GM11168 (cell line): ENCODE data around the gene NBR1.
"Not testable (repeated sequence)": the region's sequence is repeated elsewhere in the genome, so short reads cannot be mapped to it uniquely, and the experiment has no call there.

Source experiments
- in situ Hi-C: fragments of 300-500 bp; cut with MboI; formaldehyde crosslinking; loops from one replicate; pipeline ENCODE4 v1.12.0; 2022; ENCODE audit warnings: low sequenced_read_pairs; ENCODE audit not compliant: unreplicated experiment

NBR1 gene

DNA sequence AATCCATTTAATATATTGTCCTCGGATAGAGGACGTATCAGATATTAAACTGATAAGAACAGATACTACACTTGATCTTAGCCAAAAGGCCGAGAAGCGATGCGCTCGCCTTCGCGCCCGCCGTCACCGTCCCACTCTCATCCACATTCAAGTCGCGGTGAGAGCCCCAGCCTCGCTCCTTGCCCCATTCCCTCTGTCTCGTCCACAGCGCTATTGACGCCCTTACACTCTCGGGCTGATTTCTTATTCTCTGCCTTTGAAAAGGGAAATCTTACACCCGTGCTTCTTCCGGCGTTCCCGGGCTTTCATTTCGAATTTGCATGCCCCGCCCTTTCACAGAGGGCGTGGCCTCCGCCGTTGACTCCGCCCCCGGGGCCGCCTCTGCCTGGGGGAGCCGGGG, 62.9 kb downstream of the NBR1 start, which contains the start of gene RNU2-1:
RNU2-1 (minus strand) TSS at position 101 of the 400 bp plus-strand sequence.
- in situ Hi-C loops: not testable (repeated sequence)

GRCh38 chr17:43239597-43239996, 68.6 kb downstream of the NBR1 start:
- in situ Hi-C loops: not testable (repeated sequence)

DNA sequence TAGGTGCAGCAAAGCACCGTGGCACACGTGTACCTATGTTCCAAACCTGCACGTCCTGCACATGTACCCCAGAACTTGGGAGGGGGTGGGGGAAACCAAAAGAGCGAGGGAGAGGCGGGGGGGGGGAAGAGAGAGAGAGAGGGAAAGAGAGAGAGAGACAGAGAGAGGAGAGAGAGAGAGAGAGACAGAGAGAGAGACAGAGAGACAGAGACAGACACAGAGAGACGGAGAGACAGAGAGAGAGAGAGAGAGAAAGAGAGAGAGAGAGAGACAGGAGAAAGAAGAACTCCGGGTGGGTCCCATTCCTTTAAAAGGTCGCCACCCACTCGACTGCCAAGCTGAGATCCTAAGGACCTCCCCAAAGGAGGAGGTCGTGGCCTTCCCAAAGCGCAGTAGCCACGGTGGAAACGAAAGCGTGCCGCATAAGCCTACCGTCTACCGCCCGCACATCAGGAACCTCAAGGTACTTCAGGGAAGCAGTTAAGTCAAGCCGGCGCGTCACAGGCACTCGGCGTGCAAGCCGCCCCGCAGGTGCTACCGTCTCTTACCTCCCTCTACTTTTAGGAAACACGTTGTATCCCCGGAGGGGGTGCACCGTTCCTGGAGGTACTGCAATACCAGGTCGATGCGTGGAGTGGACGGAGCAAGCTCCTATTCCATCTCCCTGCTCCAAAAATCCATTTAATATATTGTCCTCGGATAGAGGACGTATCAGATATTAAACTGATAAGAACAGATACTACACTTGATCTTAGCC, 69.8 kb downstream of the NBR1 start:
- in situ Hi-C loops: not testable (repeated sequence)

DNA sequence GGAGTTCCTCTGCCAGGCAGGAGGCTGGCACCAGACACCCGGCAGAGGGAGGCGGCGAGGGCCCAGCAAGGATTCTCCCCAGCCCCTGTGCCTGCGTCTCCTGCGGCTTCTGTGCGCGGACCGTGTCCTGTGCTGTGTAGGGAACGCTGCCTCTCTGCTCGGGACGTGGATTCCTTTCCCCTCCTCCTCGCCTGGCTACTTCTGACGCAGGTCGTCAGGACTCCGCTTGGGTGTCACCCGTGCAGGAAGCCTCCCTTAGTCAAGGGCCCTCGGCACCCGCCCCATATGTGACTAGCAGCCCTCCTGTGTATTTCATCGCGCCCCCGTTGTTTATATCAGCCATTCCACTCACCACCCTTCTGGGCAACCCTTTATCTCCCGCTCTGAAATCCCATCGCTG, 75.4 kb downstream of the NBR1 start:
- in situ Hi-C loops: not testable (repeated sequence)
